NCI-H1694 treated with DMSO at 0.1 percent for 48 hours (cell line): ENCODE results near the gene USF2.
"Not testable (repeated sequence)": the region's sequence is repeated elsewhere in the genome, so short reads cannot be mapped to it uniquely, and the experiment has no call there.

Experiments used
- DNase-seq: peaks from one replicate; lab custom pipeline; 2025; lab: John Stamatoyannopoulos, UW

The USF2 gene

DNA sequence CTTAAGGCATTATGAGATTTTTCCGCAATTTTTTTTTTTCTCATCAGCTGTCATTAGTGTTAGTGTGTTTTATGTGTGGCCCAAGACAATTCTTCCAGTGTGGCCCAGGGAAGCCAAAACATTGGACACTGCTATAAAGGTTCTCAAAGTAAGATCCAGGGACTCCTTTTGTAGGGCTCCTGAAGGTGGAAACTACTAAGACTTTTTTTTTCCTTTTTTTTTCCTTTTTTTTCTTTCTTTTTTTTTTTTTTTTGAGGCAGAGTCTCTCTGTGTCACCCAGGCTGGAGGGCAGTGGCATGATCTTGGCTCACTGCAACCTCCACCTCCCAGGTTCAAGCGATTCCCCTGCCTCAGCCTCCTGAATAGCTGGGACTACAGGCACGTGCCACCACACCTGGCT, 16.7 kb downstream of the USF2 start:
- DNase-seq: not testable (repeated sequence)

DNA sequence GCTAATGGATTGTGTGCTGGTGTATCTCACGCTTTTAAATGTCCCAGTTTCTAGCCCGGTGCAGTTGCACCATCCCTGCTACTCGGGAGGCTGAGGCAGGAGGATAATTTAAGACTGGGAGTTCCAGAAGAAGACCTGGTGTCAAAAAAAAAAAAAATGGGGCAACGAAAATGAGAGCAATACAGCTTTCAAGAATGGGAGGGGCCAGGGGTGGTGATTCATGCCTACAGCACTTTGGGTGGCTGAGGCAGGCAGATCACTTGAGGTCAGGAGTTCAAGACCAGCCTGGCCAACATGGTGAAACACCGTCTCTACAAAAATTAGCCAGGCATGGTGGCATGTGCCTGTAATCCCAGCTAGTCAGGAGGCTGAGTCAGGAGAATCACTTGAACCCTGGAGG, 17.3 kb downstream of the USF2 start:
- DNase-seq: not testable (repeated sequence)

DNA sequence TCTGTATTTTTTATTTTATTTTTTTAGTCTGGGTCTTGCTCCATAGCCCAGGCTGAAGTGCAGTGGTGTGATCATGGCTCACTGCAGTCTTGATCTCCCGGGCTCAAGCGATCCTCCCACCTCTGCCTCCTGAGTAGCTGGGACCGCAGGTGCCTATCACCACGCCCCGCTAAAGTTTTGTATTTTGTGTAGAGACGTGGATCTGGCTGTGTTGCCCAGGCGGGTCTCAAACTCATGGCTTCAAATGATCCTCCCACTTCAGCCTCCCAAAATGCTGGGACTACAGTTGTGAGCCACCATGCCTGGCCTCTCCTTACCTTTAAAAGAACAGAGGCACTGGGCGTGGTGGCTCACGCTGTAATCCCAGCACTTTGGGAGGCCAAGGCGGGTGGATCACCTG, 19.0 kb downstream of the USF2 start:
- no peak for DNase-seq

DNA sequence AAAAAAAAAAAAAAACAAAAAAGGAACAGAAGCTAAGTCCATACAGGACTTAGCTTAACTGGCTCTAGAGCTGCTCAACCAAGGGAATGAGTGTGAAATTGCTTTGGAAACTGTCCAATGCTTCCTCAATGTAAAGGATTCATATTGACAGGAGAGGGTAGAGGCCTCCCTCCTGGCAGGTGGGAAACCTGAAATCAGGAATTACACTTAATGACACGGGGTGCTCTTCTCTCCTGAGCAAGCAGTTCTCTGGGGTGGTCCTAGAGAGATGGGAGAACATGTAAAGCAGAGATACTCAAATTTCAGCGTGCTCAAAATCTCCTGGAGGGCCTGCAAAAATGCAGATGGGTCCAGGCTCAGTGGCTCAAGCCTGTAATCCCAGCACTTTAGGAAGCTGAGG, 19.6 kb downstream of the USF2 start:
- no peak for DNase-seq

DNA sequence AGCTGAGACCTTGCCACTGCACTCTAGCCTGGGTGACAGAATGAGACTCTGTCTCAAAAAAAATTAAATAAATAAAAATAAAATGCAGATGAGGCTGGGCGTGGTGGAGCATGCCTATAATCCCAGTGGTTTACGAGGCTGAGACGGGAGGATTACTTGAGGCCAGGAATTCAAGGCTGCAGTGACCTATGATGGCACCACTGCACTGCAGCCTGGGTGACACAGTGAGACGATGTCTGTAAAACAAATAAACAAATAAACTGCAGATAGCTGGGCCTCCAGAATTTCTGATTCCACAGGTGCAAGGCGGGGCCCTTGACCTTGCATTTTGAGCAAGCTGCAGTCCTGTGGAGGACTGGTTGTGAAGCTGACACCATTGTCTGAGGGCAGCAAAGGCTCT, 20.1 kb downstream of the USF2 start:
- no peak for DNase-seq

DNA sequence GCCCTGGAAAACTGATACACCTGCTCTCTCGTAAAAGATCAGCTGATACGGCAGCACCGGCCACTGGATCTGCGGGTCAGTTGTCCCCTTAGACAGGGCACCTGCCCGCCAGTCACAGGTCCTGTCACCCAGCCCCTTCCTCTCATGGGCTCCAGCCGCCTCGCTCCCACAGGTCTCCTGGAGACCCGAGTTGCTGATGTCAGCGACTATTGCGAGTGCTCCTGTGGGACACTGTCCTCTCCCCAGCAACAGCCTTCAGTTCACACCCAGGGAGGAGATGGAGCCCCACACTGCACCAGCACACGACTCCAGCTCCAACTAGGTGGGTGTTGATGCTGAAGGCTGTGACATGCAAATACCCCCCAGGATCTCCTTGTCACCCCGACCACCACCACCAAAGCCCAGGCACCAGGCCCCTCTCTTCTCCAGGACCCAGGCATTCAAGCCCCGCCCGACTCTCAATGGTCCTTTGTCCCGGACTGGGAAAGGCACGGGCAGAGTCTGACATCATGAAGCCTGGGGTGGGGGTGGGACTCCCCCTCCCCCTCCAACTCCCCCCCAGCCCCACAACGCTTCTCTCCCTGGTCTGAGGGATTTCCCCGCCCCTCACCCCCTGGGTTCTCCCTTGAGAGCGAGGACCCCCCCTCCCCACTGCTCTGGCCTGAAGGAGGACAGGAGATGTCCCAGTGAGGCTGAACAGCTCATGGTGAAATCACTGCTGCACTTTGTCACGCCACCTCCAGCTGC, 21.8 kb downstream of the USF2 start:
- no peak for DNase-seq

DNA sequence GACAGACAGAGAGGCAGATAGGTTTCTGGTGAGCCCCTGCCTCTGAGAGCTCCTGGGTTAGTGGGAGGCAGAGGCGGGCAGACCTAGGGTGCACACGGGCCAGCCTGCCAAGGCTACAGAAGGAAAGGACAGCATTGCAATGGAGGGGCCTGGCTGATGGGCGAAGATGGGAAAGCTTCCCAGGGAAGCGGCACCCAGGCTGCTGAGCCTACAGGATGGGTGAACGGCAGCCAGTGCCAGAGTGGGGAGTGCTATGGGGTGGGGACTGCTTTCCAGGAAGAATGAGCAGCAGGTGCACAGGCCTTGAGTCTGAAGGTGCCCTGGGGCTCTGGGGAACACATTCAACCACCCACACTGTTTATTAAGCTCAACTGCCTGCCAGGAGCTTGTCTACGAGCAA, 22.5 kb downstream of the USF2 start:
- DNase-seq: no peak

DNA sequence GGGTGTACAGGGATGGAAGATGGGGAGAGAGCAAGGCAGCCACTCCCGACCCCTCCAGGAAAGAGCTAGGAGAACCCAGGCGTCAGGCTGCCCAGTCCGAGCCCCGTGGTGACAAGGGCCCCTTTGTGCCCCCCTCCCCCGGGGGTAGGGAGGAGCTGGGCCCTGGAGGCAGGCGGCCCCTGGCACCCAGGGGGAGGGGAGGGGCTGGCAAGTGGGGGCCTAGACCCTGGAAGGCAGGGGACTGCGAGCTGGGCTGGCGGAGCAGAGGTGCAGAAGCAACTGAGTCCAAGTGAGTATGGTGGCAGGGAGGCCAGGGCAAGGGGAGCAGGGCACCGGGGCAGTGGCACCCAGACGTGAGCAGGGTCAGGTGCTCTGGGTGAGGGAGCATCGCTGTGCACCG, 23.2 kb downstream of the USF2 start, which contains the start of gene MAG:
Gene MAG, plus strand, starts transcription at position 246 of the 400 bp plus-strand sequence. CDS start 3,248 bp downstream, outside the sequence.
- no peak for DNase-seq

DNA sequence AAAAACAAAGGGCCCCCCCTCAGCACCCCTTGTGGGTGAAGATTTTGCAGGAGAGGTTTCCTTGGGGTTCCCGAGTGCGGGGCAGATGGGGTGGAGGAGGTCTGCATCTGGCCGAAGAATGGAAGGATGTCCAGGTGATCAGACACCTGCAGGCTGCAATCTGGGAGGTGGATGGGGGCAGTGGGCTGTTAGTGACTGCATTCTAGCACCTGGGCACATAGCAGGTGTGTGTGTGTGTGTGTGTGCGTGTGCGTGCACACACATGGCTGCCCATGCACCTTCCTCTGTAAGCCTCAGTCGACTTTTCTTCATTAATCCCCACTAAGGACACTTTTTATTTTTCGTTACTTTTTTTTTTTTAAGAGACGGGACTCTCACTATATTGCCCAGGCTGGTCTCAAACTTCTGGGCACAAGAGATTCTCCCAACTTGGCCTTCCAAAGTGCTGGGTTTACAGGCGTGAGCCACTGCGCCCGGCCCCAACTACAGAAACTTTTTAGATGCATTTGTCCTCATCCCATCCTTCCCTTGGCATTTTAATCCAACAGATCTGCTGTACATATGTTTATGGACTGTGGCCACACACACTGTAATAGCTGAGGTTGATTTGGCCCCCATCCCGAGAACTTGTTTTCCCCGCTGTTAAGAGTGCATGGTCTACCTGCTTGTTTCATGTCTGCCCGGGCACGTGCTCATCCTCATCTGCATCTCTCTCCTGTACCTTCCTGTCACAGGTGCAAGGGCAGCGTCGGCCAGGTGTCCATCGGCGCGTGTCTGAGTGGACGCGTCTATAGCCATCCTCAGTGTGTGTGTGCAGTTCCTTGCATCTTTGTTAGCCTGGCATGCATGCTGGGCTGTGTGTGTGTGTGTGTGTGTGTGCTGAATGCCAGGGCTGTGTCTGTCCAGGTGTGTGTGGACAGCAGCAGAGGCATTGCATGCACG, 23.9 kb downstream of the USF2 start:
- no peak for DNase-seq

DNA sequence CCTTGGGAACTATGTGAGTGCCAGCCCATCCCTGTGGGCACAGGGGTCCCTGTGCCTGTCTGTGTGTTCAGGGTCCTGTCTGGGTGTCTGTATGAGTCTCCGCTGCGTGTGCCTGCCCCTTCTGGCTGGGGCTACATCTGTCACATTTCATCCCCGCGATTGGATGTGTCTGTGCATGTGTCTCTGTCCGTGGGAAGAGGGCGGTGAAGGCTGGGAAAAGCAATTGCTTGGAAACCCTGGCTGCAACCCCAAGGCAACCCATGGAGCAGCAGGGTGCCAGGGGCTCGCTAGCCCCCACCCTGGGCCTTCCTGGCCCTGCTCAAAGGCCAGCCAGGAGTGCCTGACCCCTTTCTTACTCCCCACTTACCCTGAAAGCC, 24.6 kb downstream of the USF2 start:
- DNase-seq: no peak

DNA sequence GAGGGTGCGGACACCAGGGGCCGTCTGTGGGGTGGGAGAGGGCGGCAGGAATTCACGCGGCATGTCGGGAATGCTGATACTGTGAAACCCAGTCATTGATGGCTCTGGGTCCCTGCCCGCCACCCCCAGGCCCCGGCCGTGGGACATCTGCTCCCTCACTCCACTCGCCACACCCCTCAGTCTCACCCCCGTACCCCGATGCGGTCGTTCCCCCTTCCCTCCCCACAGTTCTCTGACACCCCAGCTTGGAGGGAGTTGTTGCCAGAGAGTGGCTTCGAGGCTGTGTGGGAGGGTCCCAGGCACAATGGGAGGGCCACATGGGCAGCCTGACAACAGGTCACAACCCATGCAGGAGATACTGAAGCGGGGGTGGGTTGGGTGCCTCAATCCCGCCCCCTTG, 25.0 kb downstream of the USF2 start:
- no peak for DNase-seq

DNA sequence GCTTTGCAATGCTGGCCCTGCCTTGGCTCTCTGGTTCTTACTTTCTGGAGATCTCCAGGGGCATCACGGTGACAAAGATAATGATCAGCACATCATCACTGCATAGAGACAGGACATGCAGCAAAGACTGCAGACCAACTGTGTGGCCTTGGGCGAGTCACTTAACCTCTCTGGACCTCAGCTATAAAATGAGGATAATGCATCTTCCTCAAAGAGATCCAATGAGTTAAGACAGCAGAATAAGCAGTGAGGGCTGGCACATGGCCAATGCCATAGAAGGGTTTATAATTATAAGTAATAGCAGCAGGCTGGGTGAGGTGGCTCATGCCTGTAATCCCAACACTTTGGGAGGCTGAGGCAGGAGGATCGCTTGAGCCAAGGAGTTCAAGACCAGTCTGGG, 25.6 kb downstream of the USF2 start:
- no peak for DNase-seq

DNA sequence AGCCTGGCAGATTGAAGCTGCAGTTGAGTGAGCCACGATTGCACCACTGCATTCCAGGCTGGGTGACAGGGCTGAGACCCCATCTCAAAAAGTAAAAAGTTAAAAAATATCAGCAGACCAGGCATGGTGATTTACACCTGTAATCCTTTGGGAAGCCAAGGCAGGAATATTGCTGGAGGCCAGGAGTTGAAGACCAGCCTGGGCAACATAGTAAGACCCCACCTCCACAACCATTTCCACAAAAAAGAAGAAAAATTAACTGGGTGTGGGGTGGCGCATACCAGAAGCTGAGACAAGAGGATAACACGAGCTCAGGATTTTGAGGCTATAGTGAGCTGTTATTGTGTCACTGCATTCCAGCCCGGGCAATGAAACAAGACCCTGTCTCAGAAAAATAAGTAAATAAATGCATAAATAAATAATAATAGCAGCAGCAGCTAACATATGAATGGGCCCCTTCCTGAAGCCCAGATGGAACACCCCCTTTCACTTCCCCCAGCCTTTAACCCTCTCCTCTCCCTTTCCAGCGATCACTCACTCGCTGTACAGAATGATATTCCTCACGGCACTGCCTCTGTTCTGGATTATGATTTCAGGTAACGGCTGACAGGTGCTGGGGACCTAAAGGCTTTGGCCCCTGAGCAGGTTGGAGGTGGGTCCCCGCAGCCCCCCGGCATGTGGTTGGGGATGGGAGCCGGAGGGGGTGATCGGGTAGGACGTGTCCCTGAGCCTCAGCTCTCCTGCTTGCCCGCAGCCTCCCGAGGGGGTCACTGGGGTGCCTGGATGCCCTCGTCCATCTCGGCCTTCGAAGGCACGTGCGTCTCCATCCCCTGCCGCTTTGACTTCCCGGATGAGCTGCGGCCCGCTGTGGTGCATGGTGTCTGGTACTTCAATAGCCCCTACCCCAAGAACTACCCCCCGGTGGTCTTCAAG, 26.4 kb downstream of the USF2 start:
- DNase-seq: no peak

DNA sequence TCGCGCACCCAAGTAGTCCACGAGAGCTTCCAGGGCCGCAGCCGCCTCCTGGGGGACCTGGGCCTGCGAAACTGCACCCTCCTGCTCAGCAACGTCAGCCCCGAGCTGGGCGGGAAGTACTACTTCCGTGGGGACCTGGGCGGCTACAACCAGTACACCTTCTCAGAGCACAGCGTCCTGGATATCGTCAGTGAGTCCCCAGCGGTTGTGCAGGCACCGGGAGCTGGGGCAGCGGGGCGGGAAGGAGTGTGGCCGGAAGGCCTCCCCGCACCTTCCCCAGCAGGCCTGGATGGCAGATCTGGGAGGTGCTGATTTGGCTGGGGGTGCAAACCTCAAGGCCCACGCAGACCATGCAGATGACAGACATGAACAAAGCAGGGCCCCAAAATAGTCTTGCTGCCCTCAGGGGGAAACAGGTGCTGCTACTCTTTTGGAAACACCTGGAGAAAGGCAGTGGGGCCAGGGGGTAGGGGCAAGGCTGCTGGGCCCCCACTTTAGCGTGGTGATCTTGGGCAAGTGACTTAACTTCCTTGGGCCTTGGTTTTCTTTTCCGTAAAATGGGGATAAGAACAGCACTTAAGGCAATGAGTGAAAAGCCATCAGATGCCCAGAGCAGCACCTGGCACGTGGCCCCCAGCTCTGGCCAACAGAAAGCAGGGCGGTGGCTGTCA, 27.2 kb downstream of the USF2 start:
- DNase-seq: no peak

DNA sequence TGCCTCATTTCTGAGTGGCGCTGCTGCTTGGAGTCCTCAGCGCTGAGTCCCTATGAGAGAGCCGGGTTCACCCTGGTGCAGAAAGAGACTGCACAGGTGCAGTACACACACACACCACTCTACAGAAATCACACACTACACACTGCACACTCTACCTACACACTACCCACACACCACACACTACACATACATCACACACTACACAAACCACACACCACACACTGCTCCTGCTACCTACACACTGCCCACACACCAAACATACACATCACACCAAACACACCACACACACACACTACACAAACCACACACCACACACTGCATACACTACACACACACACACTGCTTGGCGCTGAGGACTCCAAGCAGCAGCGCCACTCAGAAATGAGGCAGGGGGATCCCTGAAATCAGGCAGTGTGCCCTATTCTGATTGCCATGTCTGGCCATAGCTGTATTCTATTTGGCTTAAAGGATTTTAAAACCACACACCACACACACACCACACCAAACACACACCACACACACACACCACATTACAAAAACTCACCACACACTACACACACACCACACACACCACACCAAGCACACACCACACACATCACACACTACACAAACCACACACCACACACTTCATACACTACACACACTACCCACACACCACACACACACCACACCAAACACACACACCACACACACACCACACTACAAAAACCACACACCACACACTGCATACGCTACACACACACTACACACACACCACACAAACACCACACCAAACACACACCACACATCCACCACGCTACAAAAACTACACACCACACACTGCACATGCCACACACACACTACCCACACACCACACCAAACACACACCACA, 28.1 kb downstream of the USF2 start:
- no peak for DNase-seq

DNA sequence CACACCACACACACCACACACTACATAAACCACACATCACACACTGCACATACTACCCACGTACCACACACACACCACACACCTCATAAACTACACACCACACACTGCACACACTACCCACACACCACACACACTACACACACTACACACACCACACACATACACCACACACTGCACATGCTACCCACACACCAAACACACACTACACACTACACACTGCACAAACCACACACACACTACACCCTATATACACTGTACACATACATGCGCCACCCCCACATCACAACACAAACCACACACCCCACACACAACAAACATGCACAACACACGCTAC, 28.7 kb downstream of the USF2 start:
- no peak for DNase-seq

DNA sequence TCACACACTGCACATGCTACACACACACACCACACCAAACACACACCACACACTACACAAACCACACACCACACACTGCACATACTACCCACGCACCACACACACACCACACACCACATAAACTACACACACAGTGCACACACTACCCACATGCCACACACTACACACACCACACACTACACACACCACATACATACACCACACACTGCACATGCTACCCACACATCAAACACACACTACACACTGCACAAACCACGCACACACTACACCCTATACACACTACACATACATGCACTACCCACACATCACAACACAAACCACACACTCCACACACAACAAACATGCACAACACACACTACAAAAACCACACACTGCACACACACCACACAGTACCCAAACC, 29.2 kb downstream of the USF2 start:
- DNase-seq: no peak

DNA sequence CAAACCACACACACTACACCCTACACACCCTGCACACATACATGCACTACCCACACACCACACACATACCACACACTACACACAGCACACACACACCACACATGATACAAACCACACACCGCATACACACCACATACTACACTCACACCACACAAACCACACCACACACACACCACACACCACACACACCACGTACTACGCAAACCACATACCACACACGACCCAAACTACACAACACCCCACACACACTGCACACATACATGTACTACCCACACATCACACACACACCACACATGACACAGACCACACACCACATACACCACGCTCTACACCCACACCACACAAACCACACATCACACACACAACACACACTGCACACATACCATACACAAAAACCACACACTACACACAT, 29.8 kb downstream of the USF2 start:
- no peak for DNase-seq

DNA sequence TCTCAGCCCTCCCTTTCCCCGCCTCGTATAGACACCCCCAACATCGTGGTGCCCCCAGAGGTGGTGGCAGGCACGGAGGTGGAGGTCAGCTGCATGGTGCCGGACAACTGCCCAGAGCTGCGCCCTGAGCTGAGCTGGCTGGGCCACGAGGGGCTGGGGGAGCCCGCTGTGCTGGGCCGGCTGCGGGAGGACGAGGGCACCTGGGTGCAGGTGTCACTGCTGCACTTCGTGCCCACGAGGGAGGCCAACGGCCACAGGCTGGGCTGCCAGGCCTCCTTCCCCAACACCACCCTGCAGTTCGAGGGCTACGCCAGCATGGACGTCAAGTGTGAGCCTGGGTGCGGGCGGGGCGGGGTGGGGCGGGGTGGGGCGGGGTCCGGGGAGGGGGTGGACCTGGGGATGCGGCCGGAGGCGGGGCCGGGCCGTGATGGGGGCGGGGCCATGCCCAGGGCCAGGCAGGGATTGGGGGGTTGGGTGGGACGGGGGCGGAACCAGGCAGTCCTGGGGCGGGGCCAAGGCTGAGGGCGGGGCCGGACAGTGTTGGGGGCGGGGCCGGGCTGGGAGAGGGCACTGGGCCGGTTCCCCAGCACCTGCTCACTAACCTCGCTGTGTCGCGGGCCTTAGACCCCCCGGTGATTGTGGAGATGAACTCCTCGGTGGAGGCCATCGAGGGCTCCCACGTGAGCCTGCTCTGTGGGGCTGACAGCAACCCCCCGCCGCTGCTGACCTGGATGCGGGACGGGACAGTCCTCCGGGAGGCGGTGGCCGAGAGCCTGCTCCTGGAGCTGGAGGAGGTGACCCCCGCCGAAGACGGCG, 31.0 kb downstream of the USF2 start:
- DNase-seq: no peak

DNA sequence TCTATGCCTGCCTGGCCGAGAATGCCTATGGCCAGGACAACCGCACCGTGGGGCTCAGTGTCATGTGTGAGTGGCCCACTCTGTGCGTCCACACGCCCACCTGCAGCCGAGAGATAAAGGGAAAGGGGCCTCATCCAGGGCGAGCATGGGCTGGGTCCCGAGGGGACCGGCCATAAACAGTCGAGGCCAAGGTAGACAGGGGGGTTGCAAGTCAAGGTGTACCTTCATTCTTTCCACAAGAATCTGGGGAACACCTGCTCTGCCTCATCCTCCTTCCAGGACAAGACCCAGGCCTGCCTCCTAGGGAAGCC, 31.5 kb downstream of the USF2 start:
- DNase-seq: no peak
